B cell (primary cell): Measurements from ENCODE around the gene CPT1A. TPM values are rescaled to one million over a fixed set of nuclear protein-coding genes. Genes with fewer than 3 reads are reported as not detected.

Experiments used
- ATAC-seq: fragments of 200-7000 bp; cut with Tn5 transposase; one replicate; pipeline ENCODE4 v1.10.0; 2021; ENCODE audit warnings: low read depth, mild to moderate bottlenecking, moderate number of reproducible peaks, moderate library complexity
- CTCF ChIA-PET: fragments of 350-600 bp; sonication (Branson Sonifier 250); formaldehyde crosslinking; loops from one replicate; lab custom pipeline; 2021; ENCODE audit warnings: antibody characterized with exemption, inconsistent platforms; lab: Charles Lee
- POLR2A ChIA-PET: fragments of 350-600 bp; sonication (Branson Sonifier 250); formaldehyde crosslinking; loops from one replicate; lab custom pipeline; 2021; ENCODE audit warnings: antibody characterized with exemption; lab: Charles Lee
- DNase-seq: peaks from one replicate; pipeline ENCODE4 v3.0.0; 2013
- H2AFZ ChIP-seq: 2 replicates; pipeline ENCODE4 v1.6.1; 2012; ENCODE audit warnings: mild to moderate bottlenecking, low read depth, low read length; ENCODE audit not compliant: insufficient read depth, poor library complexity, severe bottlenecking
- H3K27ac ChIP-seq, 2 donors: 1 replicate in 1 of 2; 2 replicates in 1 of 2; pipeline ENCODE4 v1.5.1; 2012 to 2013; ENCODE audit warnings: low read length in 2 of 2, mild to moderate bottlenecking in 2 of 2, moderate library complexity in 1 of 2
- H3K27me3 ChIP-seq, 4 experiments: fragments of 200-600 bp in 1 of 4; sonication (generic) in 1 of 4; replicated peaks in 1 of 4; 1 replicate in 2 of 4; 2 replicates in 2 of 4; pipeline versions ENCODE4 v1.6.1 to v1.7.0; 2013 to 2016; ENCODE audit warnings: low read length in 3 of 4, mild to moderate bottlenecking in 2 of 4, mixed read lengths in 1 of 4, moderate library complexity in 1 of 4; ENCODE audit not compliant: insufficient read depth in 4 of 4, control insufficient read depth in 3 of 4; ENCODE audit errors: control extremely low read depth in 1 of 4
- H3K36me3 ChIP-seq, 2 experiments: replicated peaks in 1 of 2; 1 replicate in 1 of 2; 2 replicates in 1 of 2; pipeline versions ENCODE4 v1.6.1 to v1.7.1; 2013; ENCODE audit warnings: low read length in 1 of 2; ENCODE audit not compliant: insufficient read depth in 2 of 2, control insufficient read depth in 1 of 2; ENCODE audit errors: control extremely low read depth in 1 of 2, extremely low read depth in 1 of 2
- H3K4me1 ChIP-seq, 2 donors: fragments of 200-600 bp in 1 of 2; sonication (generic) in 1 of 2; 1 replicate in 1 of 2; 2 replicates in 1 of 2; pipeline versions ENCODE4 v1.5.1 to v1.6.1; 2013 to 2017; ENCODE audit warnings: low read length in 2 of 2; ENCODE audit not compliant: control insufficient read depth in 2 of 2, insufficient read depth in 2 of 2
- H3K4me2 ChIP-seq: replicated peaks from 2 replicates; pipeline ENCODE3; 2012; ENCODE audit warnings: mild to moderate bottlenecking, low read depth, low read length; ENCODE audit not compliant: poor library complexity, severe bottlenecking
- H3K4me3 ChIP-seq, 5 experiments: fragments of 200-600 bp in 1 of 5; sonication (generic) in 1 of 5; 1 replicate in 3 of 5; 2 replicates in 2 of 5; pipeline versions ENCODE4 v1.5.1 to v1.7.0; 2011 to 2016; ENCODE audit warnings: low read length in 4 of 5, mild to moderate bottlenecking in 4 of 5, low read depth in 2 of 5, control low read depth in 1 of 5, moderate library complexity in 1 of 5; ENCODE audit not compliant: insufficient read depth in 1 of 5; ENCODE audit errors: control extremely low read depth in 1 of 5, extremely low read depth in 1 of 5
- H3K79me2 ChIP-seq: fragments of 200-600 bp; sonication (generic); one replicate; pipeline ENCODE4 v1.6.0; 2016; ENCODE audit warnings: low read length; ENCODE audit not compliant: control insufficient read depth, insufficient read depth
- H3K9ac ChIP-seq: fragments of 200-600 bp; sonication (generic); 2 replicates; pipeline ENCODE4 v1.6.1; 2017; ENCODE audit warnings: mild to moderate bottlenecking, low read length, moderate library complexity
- H3K9me3 ChIP-seq, 3 donors: one replicate each; pipeline versions ENCODE4 v1.6.1 to v1.7.1; 2013; ENCODE audit warnings: low read length in 2 of 3; ENCODE audit not compliant: control insufficient read depth in 2 of 3, insufficient read depth in 1 of 3; ENCODE audit errors: control extremely low read depth in 1 of 3
- H4K20me1 ChIP-seq: 2 replicates; pipeline ENCODE4 v1.6.0; 2012; ENCODE audit warnings: mild to moderate bottlenecking, low read length; ENCODE audit not compliant: insufficient read depth, control insufficient read depth, poor library complexity, severe bottlenecking
- H3K27ac Mint-ChIP-seq: one replicate; pipeline ENCODE4 v1.8.0; 2021; ENCODE audit warnings: mixed read lengths
- H3K27me3 Mint-ChIP-seq: one replicate; pipeline ENCODE4 v1.8.0; 2021; ENCODE audit warnings: mixed read lengths
- H3K4me1 Mint-ChIP-seq: one replicate; pipeline ENCODE4 v1.8.0; 2021; ENCODE audit warnings: mixed read lengths
- H3K4me3 Mint-ChIP-seq: one replicate; pipeline ENCODE4 v1.8.0; 2021; ENCODE audit warnings: mixed read lengths
- H3K9me3 Mint-ChIP-seq: one replicate; pipeline ENCODE4 v1.8.0; 2022; ENCODE audit warnings: mixed read lengths; ENCODE audit not compliant: insufficient read depth
- EZH2 ChIP-seq: IDR thresholded peaks from 2 replicates; pipeline ENCODE4 v1.6.1; 2012; ENCODE audit warnings: borderline replicate concordance, low read depth, mild to moderate bottlenecking, moderate library complexity, low read length; ENCODE audit not compliant: insufficient read depth, poor library complexity, severe bottlenecking
- WGBS: methylation state at CpG from one replicate; pipeline ENCODE4 v1.1.5; 2013; ENCODE audit warnings: missing lambda C conversion rate; ENCODE audit not compliant: insufficient coverage; 5-methylcytosine and 5-hydroxymethylcytosine counted together
- intact Hi-C: fragments of 100-400 bp; cut with micrococcal nuclease; formaldehyde crosslinking; loops from one replicate; pipeline ENCODE4 v1.10.0; 2022
- polyA plus RNA-seq: library from polyadenylated mRNA; depleted of rRNA; stranded (reverse); fragments of >200 nt; gene quantifications from 2 replicates; pipeline ENCODE4 v1.2.3, GENCODE V29; 2012
- total RNA-seq, 2 donors: library from RNA; stranded (reverse); fragments of 120-200 nt in 1 of 2; gene quantifications; 1 replicate in 1 of 2; 2 replicates in 1 of 2; pipeline versions ENCODE4 v1.2.3 to v1.2.4, GENCODE V29; 2013 to 2022
- TF ChIP-seq, protein P1 (sequence below): fragments of 200-600 bp; IDR thresholded peaks from one replicate; pipeline ENCODE4 v1.8.0; 2022; ENCODE audit warnings: antibody characterized with exemption, mild to moderate bottlenecking

CPT1A gene
- total and polyA plus RNA-seq, 2 donors (not counting 1 experiment from before 2014, with no cell fraction given): 15.6 to 40.8 TPM

DNA sequence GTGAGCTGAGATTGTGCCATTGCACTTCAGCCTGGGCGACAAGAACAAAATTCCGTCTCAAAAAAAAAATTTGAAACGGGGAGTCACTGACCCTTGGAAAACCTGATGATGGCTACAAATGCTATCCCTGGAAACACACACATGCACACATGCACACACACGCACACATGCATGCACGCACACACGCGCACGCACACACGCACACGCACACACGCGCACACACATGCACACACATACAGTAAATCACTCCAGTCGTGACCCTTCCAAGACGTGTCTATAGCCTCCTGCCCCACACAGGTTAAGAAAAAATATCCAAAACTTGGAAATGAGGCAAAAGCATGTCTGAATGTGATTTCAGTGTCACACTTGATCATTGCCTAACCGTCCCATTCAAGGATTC lies 6.7 kb upstream of the CPT1A start:
- CTCF ChIA-PET: no interaction called here
- H4K20me1 ChIP-seq: no peaks in the 10 kb centered on the region
- POLR2A ChIA-PET: no interaction called here
- Mint-ChIP-seq H3K4me1 (peaks cover 8% of the 10 kb centered on the region), H3K4me3 (no peak overlapping the region), H3K9me3 (no peaks in the 10 kb centered on the region), H3K27ac (no peak overlapping the region), H3K27me3 (peaks cover 11% of the 10 kb centered on the region)
- DNase-seq (no peak), ATAC-seq (no peak)
- no peaks in the 10 kb centered on the region for H3K79me2 ChIP-seq
- peaks cover 0 to 4% (median 0%) of the 10 kb centered on the region in 4 experiments for H3K27me3 ChIP-seq
- no peaks in the 10 kb centered on the region for H3K36me3 ChIP-seq
- H3K27ac ChIP-seq: no peak overlapping the region
- H3K4me2 ChIP-seq: no peak overlapping the region
- intact Hi-C loops: loop anchor here (10.0 kb wide), 1 partner anchor 234 kb away; no protein-coding TSS in a partner anchor
- WGBS: 93% methylated on average over 15 of the region's 15 CpGs
- H3K9ac ChIP-seq: no peak overlapping the region
- no peak overlapping the region for H3K4me3 ChIP-seq
- peaks cover 5 to 12% of the 10 kb centered on the region in 2 donors for H3K4me1 ChIP-seq
- TF ChIP-seq EZH2: no peak
- TF ChIP-seq, protein P1, sequence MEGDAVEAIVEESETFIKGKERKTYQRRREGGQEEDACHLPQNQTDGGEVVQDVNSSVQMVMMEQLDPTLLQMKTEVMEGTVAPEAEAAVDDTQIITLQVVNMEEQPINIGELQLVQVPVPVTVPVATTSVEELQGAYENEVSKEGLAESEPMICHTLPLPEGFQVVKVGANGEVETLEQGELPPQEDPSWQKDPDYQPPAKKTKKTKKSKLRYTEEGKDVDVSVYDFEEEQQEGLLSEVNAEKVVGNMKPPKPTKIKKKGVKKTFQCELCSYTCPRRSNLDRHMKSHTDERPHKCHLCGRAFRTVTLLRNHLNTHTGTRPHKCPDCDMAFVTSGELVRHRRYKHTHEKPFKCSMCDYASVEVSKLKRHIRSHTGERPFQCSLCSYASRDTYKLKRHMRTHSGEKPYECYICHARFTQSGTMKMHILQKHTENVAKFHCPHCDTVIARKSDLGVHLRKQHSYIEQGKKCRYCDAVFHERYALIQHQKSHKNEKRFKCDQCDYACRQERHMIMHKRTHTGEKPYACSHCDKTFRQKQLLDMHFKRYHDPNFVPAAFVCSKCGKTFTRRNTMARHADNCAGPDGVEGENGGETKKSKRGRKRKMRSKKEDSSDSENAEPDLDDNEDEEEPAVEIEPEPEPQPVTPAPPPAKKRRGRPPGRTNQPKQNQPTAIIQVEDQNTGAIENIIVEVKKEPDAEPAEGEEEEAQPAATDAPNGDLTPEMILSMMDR: no peak
- H3K9me3 ChIP-seq: no peaks in the 10 kb centered on the region
- no peak overlapping the region for H2AFZ ChIP-seq

DNA sequence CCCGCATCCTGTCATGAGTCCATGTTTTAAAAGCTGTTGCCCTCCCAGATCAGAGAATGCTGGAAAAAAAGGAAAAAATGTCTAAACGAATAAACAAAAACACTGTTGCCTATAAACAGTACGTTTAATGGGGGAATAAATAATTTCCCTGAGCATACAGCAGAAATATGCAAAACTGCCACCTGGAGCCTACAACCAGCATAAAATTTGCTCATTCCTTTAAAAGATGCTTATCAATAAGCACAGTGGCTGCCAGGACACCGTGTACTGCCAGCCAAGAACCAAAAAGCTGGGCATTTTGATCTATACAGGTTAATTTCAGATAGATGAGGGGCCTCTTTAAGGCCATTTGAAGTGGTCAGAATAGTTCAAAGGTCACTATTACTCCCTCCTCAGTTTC lies 5.7 kb upstream of the CPT1A start:
- no peak overlapping the region for H3K27ac Mint-ChIP-seq
- H3K79me2 ChIP-seq: no peaks in the 10 kb centered on the region
- ATAC-seq (no peak), DNase-seq (no peak)
- H3K9me3 ChIP-seq: no peaks in the 10 kb centered on the region
- no peaks in the 10 kb centered on the region for H3K9me3 Mint-ChIP-seq
- no peak overlapping the region for H3K4me2 ChIP-seq
- H4K20me1 ChIP-seq: no peaks in the 10 kb centered on the region
- TF ChIP-seq, protein P1: no peak
- no peak for TF ChIP-seq EZH2
- H3K36me3 ChIP-seq: no peaks in the 10 kb centered on the region
- ChIA-PET POLR2A (no interaction called here), CTCF (no interaction called here)
- no peak overlapping the region for H3K4me3 Mint-ChIP-seq
- no peak overlapping the region for H2AFZ ChIP-seq
- H3K4me3 ChIP-seq: no peak overlapping the region
- WGBS: 60% methylated on average over 1 of the region's 4 CpGs
- peaks cover 0 to 4% (median 0%) of the 10 kb centered on the region in 4 experiments for H3K27me3 ChIP-seq
- H3K27ac ChIP-seq: no peak overlapping the region
- no peak overlapping the region for H3K9ac ChIP-seq
- peaks cover 14% of the 10 kb centered on the region for H3K4me1 Mint-ChIP-seq
- H3K27me3 Mint-ChIP-seq: peaks cover 6% of the 10 kb centered on the region
- peaks cover 10 to 19% of the 10 kb centered on the region in 2 donors for H3K4me1 ChIP-seq
- intact Hi-C loops: loop anchor here (10.0 kb wide), 1 partner anchor 233 kb away; no protein-coding TSS in a partner anchor
